Activated effector memory CD4-positive, alpha-beta T cell treated with Interleukin-2 at 50 U/mL for 16 hours (primary cell): Measurements from ENCODE around the gene ZSCAN10.
"Not testable (repeated sequence)": the region's sequence is repeated elsewhere in the genome, so short reads cannot be mapped to it uniquely, and the experiment has no call there.

Experiments used
- DNase-seq: peaks from one replicate; pipeline ENCODE4 v3.0.0-alpha.2; 2020

Gene ZSCAN10

GRCh38 chr16:3098459-3099394 lies at the start of gene ZSCAN10:
Gene ZSCAN10, minus strand, starts transcription at chr16:3099294. Its CDS starts 6,357 bp downstream, at chr16:3092937.
- DNase-seq: no peak

- no peak for DNase-seq
Observed at GRCh38 chr16:3148256-3149192, 49.4 kb upstream of the ZSCAN10 start.

- DNase-seq: no peak
Observed at GRCh38 chr16:3147757-3148104, 48.6 kb upstream of the ZSCAN10 start.

- DNase-seq: no peak
Observed at GRCh38 chr16:3147046-3147756, 48.1 kb upstream of the ZSCAN10 start.

- no peak for DNase-seq
Observed at GRCh38 chr16:3145660-3146059, 46.6 kb upstream of the ZSCAN10 start.

GRCh38 chr16:3145151-3145550 lies 46.1 kb upstream of the ZSCAN10 start:
- no peak for DNase-seq

GRCh38 chr16:3144321-3144983 lies 45.4 kb upstream of the ZSCAN10 start:
- DNase-seq: no peak

- DNase-seq: no peak
Observed at GRCh38 chr16:3143598-3144320, 44.7 kb upstream of the ZSCAN10 start.

- no peak for DNase-seq
Observed at GRCh38 chr16:3143189-3143588, 44.1 kb upstream of the ZSCAN10 start.

GRCh38 chr16:3142770-3143169 lies 43.7 kb upstream of the ZSCAN10 start:
- DNase-seq: no peak

- no peak for DNase-seq
Observed at GRCh38 chr16:3142327-3142726, 43.2 kb upstream of the ZSCAN10 start.

GRCh38 chr16:3141781-3142311 lies 42.8 kb upstream of the ZSCAN10 start:
- DNase-seq: no peak

GRCh38 chr16:3140603-3141427 lies 41.7 kb upstream of the ZSCAN10 start:
- DNase-seq: no peak

GRCh38 chr16:3139561-3139960 lies 40.5 kb upstream of the ZSCAN10 start:
- not testable (repeated sequence) for DNase-seq

GRCh38 chr16:3138823-3139426 lies 39.8 kb upstream of the ZSCAN10 start:
- DNase-seq: no peak

GRCh38 chr16:3138342-3138741 lies 39.2 kb upstream of the ZSCAN10 start:
- no peak for DNase-seq

GRCh38 chr16:3137267-3137666 lies 38.2 kb upstream of the ZSCAN10 start:
- no peak for DNase-seq

GRCh38 chr16:3135126-3135715 lies 36.1 kb upstream of the ZSCAN10 start:
- no peak for DNase-seq

- peak; percentile 89 for DNase-seq
Observed at GRCh38 chr16:3134338-3135125, 35.4 kb upstream of the ZSCAN10 start, which contains the start of gene ZNF213. Gene ZNF213, plus strand, starts transcription at chr16:3135029. Its CDS starts 2,252 bp downstream, at chr16:3137281.
